Non-pigmented ciliary epithelial cell (primary cell): ENCODE data around the gene RAP1A.
A peak's percentile ranks its signal among the peaks of the same experiment; 100 is the strongest.
"Not testable (repeated sequence)": the region's sequence is repeated elsewhere in the genome, so short reads cannot be mapped to it uniquely, and the experiment has no call there.

Experiments
- DNase-seq: peaks from one replicate; pipeline ENCODE4 v3.0.0-alpha.2; 2010; ENCODE audit warnings: low read depth

The RAP1A gene

DNA sequence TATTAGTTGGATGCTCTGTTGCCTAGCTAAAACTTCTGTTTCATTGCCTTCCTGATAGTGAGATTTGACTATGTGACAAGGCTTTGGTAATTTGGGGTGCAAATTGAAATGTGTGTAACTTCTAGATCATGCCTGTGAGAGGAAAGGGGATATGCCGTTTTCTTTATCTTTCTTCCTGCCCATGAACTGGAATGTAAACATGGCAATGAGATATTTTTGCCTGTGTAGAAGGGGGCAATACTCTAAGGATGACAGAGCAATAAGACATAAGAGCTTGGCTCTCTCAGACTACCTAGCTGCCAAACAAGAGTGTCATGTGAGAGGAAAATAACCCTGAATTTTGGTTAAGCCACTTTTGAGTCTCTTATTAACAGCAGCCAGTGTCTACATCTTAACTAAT is 49.7 kb downstream of the RAP1A start:
- no peak for DNase-seq

DNA sequence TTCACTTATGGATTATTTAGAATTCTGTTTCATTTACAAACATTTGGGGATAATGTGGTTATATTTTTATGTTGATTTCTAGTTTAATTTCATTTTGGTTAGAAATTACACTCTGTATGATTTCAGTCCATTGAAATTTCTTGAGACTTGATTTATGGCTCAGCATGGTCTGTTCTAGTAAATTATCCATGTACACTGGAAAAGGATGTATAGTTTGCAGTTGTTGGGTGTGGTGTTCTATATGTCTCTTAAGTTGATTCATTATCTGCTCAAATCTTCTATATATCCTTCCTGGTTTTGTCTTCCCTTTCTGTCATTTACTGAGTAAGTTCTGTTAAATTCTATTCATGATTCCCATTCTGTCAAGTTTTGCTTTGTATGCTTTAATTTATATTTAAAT is 52.3 kb downstream of the RAP1A start:
- DNase-seq: no peak

DNA sequence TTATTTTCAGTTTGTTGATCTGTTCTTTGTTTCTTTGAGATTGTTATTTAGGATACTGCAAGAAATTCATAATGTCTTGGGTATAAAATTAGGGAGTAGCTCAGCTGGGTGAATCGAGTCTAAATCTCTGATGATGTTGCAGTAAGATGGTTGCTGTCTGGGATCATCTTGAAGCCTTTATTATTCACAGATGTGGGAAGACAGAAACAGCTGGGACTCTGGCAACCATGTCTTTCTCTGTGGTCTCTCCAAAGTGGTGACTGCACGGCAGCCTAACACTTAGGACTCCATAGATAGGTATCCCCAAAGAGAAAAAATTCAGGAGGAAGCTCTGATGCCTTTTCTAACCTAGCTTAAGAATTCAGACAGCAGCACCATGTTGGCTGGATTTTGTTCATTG is 52.7 kb downstream of the RAP1A start:
- DNase-seq: no peak

DNA sequence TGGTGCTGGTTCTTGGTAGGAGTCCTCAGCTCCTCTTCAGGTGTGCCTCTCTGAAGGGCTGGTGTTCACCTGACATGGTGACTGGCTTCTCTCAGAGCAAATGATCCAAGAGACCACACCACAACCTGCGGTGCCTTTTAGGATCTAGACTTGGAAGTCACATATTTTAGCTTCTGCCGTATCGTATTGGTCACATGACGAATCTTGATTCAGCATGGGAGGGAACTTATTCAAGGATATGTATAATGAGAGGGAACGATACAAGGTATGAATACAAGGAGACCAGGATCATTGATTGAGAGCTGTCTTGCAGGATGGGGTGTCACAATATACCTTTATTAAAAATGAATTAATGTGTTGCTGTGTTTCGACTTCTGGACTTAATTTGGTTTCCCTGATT is 58.0 kb downstream of the RAP1A start:
- DNase-seq: no peak

DNA sequence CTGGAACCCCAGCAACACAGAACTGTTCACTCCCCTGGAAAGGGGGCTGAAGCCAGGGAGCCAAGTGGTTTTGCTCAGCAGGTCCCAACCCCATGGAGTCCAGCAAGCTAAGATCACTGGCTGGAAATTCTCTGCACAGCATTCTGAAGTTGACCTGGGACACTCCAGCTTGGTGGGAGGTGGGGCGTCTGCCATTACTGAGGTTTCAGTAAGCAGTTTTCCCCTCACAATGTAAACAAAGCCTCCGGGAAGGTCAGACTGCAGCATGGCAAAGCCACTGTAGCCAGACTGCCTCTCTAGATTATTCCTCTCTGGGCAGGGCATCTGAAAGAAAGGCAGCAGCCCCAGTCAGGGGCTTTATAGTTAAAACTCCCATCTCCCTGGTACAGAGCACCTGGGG is 60.0 kb downstream of the RAP1A start:
- no peak for DNase-seq

DNA sequence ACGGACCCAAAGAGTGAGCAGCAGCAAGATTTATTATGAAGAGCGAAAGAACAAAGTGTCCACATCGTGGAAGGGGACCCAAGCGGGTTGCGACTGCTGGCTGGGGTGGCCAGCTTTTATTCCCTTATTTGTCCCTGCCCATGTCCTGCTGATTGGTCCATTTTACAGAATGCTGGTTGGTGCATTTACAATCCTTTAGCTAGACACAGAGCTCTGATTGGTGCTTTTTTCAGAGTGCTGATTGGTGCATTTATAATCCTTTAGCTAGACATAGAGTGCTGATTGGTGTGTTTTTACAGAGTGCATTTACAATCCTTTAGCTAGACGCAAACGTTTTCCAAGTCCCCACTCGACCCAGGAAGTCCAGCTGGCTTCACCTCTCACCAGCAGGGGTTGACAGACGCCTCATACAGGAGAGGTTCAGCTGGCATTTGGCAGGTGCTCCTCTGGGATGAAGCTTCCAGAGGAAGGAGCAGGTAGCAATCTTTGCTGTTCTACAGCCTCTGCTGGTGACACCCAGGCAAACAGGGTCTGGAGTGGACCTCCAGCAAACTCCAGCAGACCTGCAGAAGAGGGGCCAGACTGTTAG is 60.7 kb downstream of the RAP1A start:
- not testable (repeated sequence) for DNase-seq

DNA sequence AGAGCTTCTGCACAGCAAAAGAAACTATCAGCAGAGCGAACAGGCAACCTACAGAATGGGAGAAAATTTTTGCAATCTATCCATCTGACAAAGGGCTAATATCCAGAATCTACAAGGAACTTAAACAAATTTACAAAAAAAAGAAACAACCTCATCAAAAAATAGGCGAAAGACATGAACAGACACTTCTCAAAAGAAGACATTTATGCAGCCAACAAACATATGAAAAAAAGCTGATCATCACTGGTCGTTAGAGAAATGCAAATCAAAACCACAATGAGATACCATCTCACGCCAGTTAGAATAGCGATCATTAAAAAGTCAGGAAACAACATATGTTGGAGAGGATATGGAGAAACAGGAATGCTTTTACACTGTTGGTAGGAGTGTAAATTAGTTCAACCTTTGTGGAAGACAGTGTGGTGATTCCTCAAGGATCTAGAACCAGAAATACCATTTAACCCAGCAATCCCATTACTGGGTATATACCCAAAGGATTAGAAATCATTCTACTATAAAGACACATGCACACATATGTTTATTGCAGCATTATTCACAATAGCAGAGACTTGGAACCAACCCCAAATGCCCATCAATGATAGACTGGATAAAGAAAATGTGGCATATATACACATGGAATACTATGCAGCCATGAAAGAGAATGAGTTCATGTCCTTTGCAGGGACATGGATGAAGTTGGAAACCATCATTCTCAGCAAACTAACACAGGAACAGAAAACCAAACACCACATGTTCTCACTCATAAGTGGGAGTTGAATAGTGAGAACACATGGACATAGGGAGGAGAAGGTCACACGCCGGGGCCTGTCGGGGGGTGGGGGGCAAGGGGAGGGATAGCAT is 65.9 kb downstream of the RAP1A start:
- DNase-seq: not testable (repeated sequence)

DNA sequence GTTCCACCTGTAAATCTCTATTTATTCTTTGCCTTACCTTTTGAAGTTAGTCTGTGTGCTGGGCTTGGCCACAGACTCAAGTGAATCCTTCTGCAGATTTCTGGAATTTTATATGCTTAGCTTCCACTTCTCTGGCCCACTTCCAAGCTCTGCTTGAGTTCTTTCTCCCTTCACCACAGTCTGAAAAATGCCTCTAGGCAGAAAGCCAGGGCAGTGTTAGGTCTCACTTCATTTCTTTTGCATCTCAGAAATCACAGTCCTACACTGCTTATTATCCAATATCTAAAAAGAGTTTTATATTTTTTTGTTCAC is 70.7 kb downstream of the RAP1A start:
- DNase-seq: peak; percentile 84

DNA sequence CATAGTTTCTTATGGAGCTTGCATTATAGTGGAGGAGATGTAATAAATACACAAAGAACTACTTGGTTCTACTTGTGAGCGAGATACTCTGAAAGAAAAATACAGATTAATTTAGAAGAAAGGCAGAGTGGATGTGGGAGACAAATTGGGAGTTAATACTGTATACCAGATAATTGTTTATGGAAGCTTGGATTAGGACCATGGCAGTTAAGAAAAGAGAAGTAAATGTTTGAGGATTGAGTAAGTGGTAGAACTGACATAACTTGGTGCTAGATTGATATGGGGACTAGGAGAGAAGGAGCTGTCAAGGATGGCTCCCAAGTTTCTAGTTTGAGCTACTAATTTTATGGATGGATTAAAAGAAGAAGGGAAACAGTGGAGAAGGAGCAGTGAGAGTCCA is 72.3 kb downstream of the RAP1A start:
- no peak for DNase-seq

DNA sequence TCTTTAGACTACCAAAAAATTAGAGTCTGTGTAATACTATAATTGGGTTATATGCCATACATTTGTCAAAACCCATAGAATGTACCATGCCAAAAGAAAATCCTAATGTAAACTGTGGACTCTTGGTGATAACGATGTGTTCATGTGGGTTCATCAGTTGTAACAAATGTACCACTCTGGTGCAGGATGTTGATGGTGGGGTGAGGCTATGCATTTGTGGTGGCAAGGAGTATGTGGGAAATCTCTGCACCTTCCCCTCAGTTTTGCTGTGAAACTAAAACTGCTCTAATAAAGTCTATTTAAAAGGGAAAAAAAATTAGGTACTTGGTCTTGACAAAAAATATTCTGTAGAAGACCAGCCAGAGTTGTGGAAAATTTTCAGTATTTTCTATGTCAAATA is 76.2 kb downstream of the RAP1A start:
- DNase-seq: no peak

DNA sequence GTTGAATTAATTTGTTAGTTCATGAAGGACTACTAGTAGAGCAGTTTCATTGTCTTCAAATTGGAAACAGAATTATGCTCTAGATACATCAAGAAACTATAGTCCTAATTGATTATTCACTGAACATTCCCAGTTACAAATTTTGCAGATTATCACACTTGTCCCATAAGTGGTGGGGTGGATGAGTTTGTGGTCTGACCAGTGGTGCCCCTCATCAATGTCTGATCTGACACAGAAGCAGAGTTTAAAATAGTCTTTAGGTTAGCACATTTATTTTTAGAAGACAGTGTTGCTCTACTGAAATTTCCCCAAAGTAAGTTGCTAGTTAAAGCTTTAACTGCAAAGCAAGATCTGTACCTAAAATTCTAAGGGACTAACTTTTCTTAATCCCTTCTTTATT is 76.7 kb downstream of the RAP1A start:
- DNase-seq: no peak

DNA sequence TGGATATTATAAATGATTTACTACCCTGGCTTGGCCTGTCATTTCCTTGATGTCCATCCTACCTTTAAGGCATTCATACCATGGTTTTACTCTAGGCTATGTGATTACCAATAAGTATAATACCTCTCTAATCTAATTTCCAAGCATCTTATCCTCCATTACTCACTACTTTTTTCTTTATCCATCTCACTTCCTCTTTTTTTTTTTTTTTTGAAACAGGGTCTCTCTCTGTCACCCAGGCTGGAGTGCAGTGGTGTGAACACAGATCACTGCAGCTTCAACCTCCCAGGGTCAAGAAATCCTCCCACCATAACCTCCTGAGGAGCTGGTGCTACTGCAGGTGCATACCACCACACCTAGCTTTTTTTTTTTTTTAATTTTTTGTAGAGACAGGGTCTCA is 79.7 kb downstream of the RAP1A start:
- DNase-seq: no peak

DNA sequence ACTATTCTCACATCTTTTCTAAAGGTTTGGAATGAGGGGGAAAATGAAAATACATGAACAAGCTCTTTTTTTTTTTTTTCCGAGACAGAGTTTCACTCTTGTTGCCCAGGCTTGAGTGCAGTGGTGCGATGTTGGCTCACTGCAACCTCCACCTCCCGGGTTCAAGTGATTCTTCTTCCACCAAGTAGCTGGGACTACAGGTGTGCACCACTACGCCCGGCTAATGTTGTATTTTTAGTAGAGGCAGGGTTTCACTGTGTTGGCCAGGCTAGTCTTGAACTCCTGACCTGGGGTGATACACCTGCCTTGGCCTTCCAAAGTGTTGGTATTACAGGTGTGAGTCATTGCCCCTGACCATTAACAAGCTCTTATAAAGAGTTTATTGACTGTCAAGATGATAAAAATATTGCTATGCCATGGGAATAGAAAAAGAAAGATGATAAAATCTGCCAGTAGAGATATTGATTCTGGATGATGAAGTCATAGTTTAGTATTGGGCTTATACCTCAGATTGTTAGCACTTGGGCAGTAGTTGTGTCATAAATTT is 83.0 kb downstream of the RAP1A start:
- DNase-seq: no peak

DNA sequence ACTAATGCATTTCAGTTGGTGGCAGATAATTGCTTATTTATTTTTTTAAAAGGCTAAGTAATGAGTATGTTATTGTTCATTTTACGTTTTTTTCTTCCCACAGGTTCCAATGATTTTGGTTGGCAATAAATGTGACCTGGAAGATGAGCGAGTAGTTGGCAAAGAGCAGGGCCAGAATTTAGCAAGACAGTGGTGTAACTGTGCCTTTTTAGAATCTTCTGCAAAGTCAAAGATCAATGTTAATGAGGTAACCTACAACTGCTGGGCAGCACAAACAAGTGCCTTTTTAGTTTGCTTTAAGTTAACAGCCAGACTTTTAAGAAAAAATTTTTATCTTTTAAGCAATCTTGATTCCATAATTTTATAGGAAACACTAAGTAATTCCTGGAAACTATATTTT is 84.7 kb downstream of the RAP1A start:
- no peak for DNase-seq

DNA sequence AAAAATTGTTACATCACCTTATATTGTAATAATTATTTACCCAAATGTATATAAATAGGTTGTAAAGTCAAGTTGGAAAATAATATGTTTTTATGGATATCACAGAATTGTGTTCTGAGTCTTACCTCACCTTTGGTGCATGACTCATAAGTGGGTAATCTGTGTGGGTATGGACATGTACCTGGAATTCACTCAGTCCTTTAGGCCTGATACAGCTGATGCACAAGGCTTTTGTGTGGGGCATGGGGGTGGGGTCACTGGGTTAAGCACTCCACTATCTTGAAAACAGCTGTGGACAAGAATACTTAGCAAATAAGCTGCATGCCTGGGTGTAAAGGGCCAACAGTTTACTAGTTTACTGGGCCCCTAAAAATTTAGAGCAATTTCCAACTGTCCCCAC is 85.2 kb downstream of the RAP1A start:
- no peak for DNase-seq

DNA sequence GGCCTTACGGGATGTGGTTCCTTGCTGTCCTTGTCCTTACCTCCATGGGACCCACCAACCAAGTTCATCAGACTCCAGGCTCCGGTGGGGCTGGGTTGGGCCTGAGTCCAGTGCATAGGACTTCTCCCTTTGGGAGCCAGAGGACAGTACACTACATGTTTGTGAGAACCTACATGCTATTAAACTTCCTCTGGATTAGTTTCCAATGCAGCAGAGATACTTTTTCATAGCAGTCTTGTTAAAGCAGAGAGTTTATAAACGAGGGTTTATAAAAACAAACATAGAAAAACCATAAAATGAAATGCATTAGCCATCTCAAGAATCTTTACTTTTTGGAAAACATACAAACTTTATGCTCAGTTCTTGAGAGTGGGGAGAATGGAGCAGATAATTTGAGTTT is 86.3 kb downstream of the RAP1A start:
- no peak for DNase-seq

DNA sequence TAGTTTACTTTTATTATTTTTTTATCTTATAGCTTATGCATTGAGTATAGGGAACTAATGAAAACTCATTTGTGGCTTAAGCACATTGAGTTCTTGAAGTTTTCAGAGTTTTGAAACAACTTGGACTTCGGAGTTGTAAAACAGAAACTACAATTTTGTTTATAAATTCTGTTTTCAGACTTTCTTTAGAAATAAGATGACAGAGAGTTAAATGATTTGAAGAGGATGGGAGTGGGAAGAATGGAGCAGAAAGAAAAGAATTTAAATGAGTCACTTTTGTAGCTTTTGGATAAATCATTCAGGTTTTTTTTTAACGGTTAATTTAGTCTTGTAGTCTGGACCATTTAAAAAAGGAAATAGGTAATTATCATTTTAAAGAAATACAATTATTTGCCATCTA is 87.3 kb downstream of the RAP1A start:
- DNase-seq: no peak

DNA sequence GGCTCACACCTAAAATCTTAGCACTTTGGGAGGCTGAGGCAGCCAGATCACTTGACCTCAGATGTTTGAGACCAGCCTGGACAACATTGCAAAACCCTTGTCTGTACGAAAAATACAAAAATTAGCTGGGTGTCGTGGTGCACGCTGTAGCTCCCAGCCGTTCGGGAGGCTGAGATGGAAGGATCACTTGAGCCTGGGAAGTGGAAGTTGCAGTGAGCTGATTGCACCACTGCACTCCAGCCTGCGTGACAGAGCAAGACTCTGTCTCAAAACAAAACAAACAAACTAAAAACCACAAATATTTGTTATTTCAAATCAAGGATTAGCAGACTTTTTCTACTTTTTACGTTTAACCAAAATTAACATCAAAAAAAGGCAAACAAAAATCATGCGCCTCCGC is 88.3 kb downstream of the RAP1A start:
- no peak for DNase-seq

DNA sequence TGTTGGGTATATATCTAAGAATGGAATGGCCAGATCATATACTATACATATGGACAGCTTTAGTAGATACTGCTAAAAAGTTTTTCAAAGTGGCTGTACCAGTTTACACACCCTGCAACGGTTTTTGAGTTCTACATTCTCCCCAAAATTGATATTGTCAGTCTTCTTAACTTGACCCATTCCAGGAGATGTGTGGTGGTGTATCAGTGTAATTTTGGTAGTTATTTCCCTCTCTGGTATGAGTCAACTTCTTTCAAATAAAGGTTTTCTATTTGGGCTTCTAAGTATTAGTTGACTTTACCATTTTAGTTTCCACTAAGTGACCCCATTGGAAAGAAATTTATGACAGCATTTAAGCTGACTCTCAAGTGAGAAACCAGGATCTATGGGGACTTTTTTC is 90.4 kb downstream of the RAP1A start:
- no peak for DNase-seq

DNA sequence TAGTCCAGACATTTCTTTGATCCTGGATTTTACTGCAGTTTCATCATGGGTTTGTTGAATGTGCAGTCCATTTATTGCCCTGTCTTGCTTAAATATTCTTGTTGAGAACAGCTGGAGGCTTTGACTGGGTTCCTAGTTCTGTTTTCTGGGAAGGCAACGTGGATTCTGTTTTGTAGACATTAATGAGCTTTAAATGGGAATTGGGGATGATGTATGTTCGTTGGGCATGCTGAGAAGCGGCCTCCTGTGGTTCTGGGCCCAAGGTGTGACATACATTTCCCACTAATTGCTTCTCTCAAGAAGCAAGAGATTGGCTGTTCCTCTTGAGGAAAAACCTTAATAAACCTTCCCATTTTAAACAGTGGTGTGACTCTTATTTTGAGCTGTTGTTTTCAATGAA is 96.7 kb downstream of the RAP1A start:
- no peak for DNase-seq

DNA sequence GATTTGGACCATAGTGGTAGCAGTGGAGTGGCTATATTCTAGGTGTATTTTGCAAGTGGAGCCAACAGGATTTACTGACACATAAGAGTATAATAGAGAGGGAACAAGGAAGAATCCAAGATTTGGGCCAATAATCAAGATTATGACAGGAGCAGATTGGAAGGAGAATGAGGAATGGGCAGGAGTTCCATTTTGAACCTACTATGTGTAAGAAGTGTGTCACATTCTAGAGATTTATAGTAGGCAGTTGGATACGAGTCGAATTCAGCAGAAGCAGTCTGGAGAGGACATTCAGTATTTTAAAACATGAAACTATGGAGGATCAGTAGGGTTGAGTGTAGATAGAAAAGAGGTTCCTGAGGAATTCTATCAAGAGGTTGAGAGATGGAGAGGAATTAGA is 97.9 kb downstream of the RAP1A start:
- DNase-seq: no peak

DNA sequence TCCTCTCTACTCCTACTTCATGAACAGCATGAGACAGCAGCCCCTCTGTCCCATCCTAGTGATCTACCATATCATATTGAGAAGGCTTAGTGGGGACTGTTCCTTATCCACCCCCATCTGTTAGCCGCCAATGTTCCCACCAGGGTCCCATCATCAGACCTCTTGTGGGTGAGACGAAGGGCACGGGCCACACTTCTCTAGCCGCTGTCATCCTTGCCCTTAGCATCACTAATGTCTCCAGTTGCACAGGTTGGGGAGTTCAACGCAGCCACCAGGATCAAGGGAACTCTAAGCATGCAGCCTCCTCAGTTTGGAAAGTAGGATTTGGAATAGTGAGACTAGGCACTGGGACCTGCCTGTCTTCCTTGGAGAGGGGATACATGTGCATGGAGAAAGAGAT is 99.5 kb downstream of the RAP1A start:
- no peak for DNase-seq

DNA sequence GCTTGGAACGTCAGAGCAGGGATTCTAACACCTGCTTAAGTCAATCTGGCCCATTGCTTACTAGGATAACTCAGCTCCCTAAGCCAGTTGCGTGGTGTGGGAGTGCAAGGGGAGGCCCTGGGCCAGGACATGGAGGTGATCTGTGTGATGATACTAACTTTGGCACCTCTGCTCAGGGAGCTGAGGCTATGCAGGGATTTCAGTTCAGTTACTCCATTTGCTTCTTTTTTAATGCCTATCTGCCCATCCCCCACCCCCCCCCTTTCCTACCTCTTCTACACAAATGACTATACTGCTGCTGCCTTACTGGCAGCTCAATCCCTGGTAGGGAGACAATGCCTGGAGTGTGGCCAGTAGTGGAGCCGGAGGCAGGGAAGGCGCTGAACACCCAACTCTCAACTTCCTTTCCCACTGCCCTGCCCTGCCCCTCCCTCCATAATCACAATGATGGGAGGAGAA is 100.1 kb downstream of the RAP1A start:
- DNase-seq: no peak
